RWPE2 (cell line): ENCODE results near the gene ARHGAP31.

Experiments
- ATAC-seq: fragments of 200-7000 bp; cut with Tn5 transposase; 3 replicates; pipeline ENCODE4 v1.9.1; 2021; ENCODE audit warnings: low read depth
- DNase-seq: peaks from one replicate; pipeline ENCODE4 v3.0.0-alpha.2; 2020; ENCODE audit warnings: low spot score
- H3K27ac ChIP-seq: fragments of 450-650 bp; 2 replicates; pipeline ENCODE4 v1.5.1; 2017; ENCODE audit warnings: mild to moderate bottlenecking; ENCODE audit not compliant: poor library complexity, severe bottlenecking
- H3K27me3 ChIP-seq: fragments of 250-450 bp; sonication (Bioruptor Pico); 2 replicates; pipeline ENCODE4 v1.5.1; 2021; ENCODE audit warnings: mild to moderate bottlenecking, moderate library complexity; ENCODE audit not compliant: insufficient read depth, poor library complexity, severe bottlenecking
- H3K36me3 ChIP-seq: fragments of 250-450 bp; sonication (Bioruptor Pico); 2 replicates; pipeline ENCODE4 v1.5.1; 2020; ENCODE audit warnings: low read depth, mild to moderate bottlenecking, moderate library complexity
- H3K4me1 ChIP-seq: fragments of 250-450 bp; sonication (Bioruptor Pico); 2 replicates; pipeline ENCODE4 v1.5.1; 2021; ENCODE audit warnings: mild to moderate bottlenecking, moderate library complexity; ENCODE audit not compliant: insufficient read depth, poor library complexity, severe bottlenecking
- H3K4me3 ChIP-seq: fragments of 250-450 bp; sonication (Bioruptor Pico); 2 replicates; pipeline ENCODE4 v1.5.1; 2021; ENCODE audit warnings: mild to moderate bottlenecking, moderate library complexity; ENCODE audit not compliant: severe bottlenecking
- H3K9me3 ChIP-seq: fragments of 250-450 bp; sonication (Bioruptor Pico); 2 replicates; pipeline ENCODE4 v1.5.1; 2021; ENCODE audit warnings: mild to moderate bottlenecking, moderate library complexity; ENCODE audit not compliant: severe bottlenecking
- CTCF ChIP-seq: fragments of 450-650 bp; IDR thresholded peaks from one replicate; pipeline ENCODE4 v1.5.1; 2017; ENCODE audit warnings: mild to moderate bottlenecking, moderate library complexity; ENCODE audit not compliant: poor library complexity, severe bottlenecking

The ARHGAP31 gene

GRCh38 chr3:119276680-119277079 is 17.5 kb upstream of the ARHGAP31 start:
- DNase-seq: no peak
- no peaks in the 10 kb centered on the region for H3K9me3 ChIP-seq
- H3K27me3 ChIP-seq: no peaks in the 10 kb centered on the region
- H3K27ac ChIP-seq: no peak overlapping the region
- H3K36me3 ChIP-seq: no peaks in the 10 kb centered on the region
- no peak for TF ChIP-seq CTCF
- no peaks in the 10 kb centered on the region for H3K4me1 ChIP-seq
- no peak for ATAC-seq
- no peak overlapping the region for H3K4me3 ChIP-seq

DNA sequence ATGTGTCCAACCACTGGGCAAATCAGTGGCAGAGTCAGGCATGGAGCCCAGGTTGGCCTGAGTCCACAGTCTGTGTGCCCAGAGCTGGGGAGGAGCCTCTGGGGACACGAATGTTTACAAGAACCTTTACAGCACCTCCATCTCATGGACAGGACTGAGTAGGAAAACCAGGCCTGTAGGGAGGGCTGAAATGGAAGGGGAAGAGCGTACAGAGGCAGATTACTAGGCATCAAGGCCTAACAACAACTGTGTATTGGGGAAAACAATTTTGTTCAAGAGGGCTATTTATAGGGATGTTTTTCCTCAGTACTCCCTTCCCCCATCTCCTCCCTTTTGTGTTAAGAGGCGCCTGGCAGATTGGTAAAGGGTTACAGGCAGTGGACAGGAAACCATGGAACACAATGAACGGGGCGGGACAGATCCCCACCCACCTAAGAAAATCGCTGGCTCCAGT is 15.1 kb upstream of the ARHGAP31 start:
- H3K9me3 ChIP-seq: no peaks in the 10 kb centered on the region
- DNase-seq: no peak
- no peak for TF ChIP-seq CTCF
- no peak overlapping the region for H3K4me3 ChIP-seq
- no peaks in the 10 kb centered on the region for H3K36me3 ChIP-seq
- no peaks in the 10 kb centered on the region for H3K4me1 ChIP-seq
- H3K27ac ChIP-seq: no peak overlapping the region
- no peak; the same call in 2 of the 3 replicates for ATAC-seq
- H3K27me3 ChIP-seq: no peaks in the 10 kb centered on the region

DNA sequence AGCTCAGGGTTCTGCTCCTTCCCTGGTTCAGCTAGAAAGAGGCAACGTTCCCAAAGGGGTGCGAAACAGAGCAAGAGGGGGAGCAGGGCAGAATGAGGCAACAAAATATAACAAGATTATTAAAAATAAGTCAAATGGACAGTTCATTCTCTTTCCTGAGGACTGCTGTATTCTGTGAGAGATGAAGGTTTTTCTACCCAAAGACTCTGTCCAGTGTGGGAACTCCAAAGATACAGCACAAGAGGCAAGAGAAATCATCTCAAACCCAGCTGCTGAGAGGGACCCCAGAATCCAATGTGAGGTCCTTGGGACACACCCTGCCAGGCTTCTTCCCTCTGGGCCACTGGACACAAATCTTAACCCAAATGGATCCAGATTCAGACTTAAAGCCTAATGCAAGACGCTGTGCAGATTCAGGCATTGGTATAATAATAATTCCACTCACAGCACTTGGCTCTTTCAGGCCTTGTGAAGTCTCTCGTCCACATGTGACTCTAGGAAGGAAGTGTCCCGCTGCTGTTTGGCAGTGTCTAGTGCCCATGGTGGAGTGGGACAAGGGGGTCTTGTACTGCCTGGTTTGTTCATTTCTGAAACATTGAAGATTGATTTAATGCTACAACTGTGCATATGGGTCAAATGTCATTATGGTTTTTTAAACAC is 14.5 kb upstream of the ARHGAP31 start:
- DNase-seq (no peak), ATAC-seq (no peak)
- H3K27ac ChIP-seq: no peak overlapping the region
- H3K27me3 ChIP-seq: no peaks in the 10 kb centered on the region
- H3K4me1 ChIP-seq: no peaks in the 10 kb centered on the region
- no peak for TF ChIP-seq CTCF
- H3K36me3 ChIP-seq: no peaks in the 10 kb centered on the region
- no peaks in the 10 kb centered on the region for H3K9me3 ChIP-seq
- no peak overlapping the region for H3K4me3 ChIP-seq

DNA sequence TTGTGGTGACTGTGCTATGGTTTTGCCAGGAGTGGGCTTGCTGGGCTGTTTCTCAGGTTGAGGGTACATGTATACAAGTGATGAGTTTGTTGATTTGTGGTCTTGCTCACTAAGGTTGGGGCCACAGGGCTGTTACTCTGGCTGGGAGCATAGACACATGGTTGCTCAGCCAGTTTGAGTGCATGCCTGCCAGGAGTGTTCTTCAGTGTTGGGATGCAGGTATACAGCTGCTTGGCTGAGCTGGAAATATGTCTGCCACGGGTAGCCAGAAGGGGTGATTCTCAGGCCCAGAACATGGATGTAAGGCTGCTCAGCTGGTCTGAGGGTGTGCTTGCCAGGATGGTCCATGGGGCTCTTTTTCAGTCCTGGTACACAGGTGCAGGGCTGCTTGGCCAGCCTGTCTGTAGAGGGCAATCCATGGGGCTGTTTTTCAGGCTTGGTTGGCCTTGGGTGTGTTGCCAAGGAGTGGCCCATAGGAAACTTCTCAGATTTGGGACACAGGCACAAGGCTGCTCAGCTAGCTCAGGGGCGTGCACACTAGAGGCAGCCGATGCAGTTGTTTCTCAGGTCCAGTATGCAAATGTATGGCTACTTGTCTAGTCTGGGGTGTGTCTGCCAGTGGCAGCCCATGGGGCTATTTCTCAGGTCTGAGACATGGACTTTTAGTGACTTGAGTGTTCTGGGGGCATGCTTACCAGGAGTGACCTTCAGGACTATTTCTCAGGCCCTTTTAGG is 5.3 kb upstream of the ARHGAP31 start:
- Histone ChIP-seq H3K4me3 (no peak overlapping the region), H3K4me1 (no peaks in the 10 kb centered on the region), H3K27ac (no peak overlapping the region), H3K36me3 (no peaks in the 10 kb centered on the region), H3K9me3 (no peaks in the 10 kb centered on the region), H3K27me3 (no peaks in the 10 kb centered on the region)
- DNase-seq (no peak), ATAC-seq (no peak)
- TF ChIP-seq CTCF: no peak

DNA sequence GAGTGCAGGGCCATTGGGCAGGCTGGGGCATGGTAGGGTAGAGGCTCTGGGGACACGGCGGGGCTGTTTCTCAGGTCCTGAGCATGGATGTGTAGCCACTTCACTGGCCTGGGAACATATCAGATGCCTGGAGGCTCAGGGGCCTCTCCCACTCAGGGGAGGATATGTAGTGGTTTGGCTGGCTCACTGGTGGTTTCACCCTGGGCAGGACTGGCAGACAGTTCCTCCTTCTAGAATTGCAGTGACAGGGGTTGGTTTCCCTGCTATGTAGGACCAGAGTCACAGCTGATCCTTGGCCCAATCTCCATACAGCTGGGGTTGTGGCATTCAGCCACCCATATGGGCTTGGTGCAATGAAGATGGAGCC is 4.8 kb upstream of the ARHGAP31 start:
- ATAC-seq (no peak), DNase-seq (no peak)
- Histone ChIP-seq H3K27me3 (no peaks in the 10 kb centered on the region), H3K27ac (no peak overlapping the region), H3K4me3 (no peak overlapping the region), H3K9me3 (no peaks in the 10 kb centered on the region), H3K4me1 (no peaks in the 10 kb centered on the region), H3K36me3 (no peaks in the 10 kb centered on the region)
- TF ChIP-seq CTCF: no peak
